Posterior cingulate gyrus (tissue), 11 donors: ENCODE data around the gene RAB6A.
A peak's percentile ranks its signal among the peaks of the same experiment; 100 is the strongest.
"Not testable (repeated sequence)": the region's sequence is repeated elsewhere in the genome, so short reads cannot be mapped to it uniquely, and the experiment has no call there.

Experiments used
- DNase-seq, 10 donors: peaks; one replicate each; pipeline versions ENCODE4 v3.0.0 to v3.0.0-alpha.2; 2020 to 2021; ENCODE audit warnings: mixed read lengths in 3 of 10
- intact Hi-C: fragments of 100-400 bp; cut with DNase I; formaldehyde crosslinking; loops from one replicate; pipeline ENCODE4 v1.15.1; 2023

Gene RAB6A

GRCh38 chr11:73734011-73734410 is 26.9 kb downstream of the RAB6A start:
- intact Hi-C loops, DNase-seq: not testable (repeated sequence)

GRCh38 chr11:73732936-73733335 is 27.9 kb downstream of the RAB6A start:
- intact Hi-C loops, result not testable (repeated sequence)

GRCh38 chr11:73729594-73730206 is 31.2 kb downstream of the RAB6A start:
- peak in 5 of 10 donors; percentile 30 to 90 (median 44) for DNase-seq
- intact Hi-C loops, result no loop called here

More at GRCh38 chr11:73732936-73733335, 27.9 kb downstream of the RAB6A start:
- not testable (repeated sequence) for DNase-seq

- intact Hi-C loops, result no loop called here
- DNase-seq, result no peak
These were observed 32.9 kb downstream of the RAB6A start for GRCh38 chr11:73728000-73728399.

- intact Hi-C loops, result no loop called here
- DNase-seq, result no peak
These were observed 34.0 kb downstream of the RAB6A start for GRCh38 chr11:73726825-73727224.

- intact Hi-C loops, result no loop called here
- no peak for DNase-seq
These were observed 43.7 kb downstream of the RAB6A start for GRCh38 chr11:73717136-73717535.

- DNase-seq, result no peak
- intact Hi-C loops, result no loop called here
These were observed 44.5 kb downstream of the RAB6A start for GRCh38 chr11:73716153-73717056.

- intact Hi-C loops, result no loop called here
- no peak for DNase-seq
These were observed 45.3 kb downstream of the RAB6A start for GRCh38 chr11:73715541-73715940.

GRCh38 chr11:73710964-73711363 is 49.9 kb downstream of the RAB6A start:
- intact Hi-C loops, result no loop called here
- DNase-seq, result no peak

GRCh38 chr11:73705053-73705452 is 55.8 kb downstream of the RAB6A start:
- intact Hi-C loops, result no loop called here
- no peak for DNase-seq

- intact Hi-C loops, result no loop called here
- DNase-seq, result no peak
These were observed 66.9 kb downstream of the RAB6A start for GRCh38 chr11:73693899-73694525.

- DNase-seq, result no peak
- intact Hi-C loops, result no loop called here
These were observed 80.2 kb downstream of the RAB6A start for GRCh38 chr11:73680687-73681086.

GRCh38 chr11:73676552-73676951 is 84.3 kb downstream of the RAB6A start:
- DNase-seq, intact Hi-C loops: not testable (repeated sequence)

GRCh38 chr11:73671701-73672100 is 89.2 kb downstream of the RAB6A start:
- intact Hi-C loops, result no loop called here
- DNase-seq, result peak in 2 of 10 donors; percentile 74 to 75

- peak in 1 of 10 donors; percentile 42 for DNase-seq
- intact Hi-C loops, result no loop called here
These were observed 90.1 kb downstream of the RAB6A start for GRCh38 chr11:73670808-73671207.

GRCh38 chr11:73667891-73668290 is 93.0 kb downstream of the RAB6A start:
- no peak for DNase-seq
- intact Hi-C loops, result no loop called here

- no peak for DNase-seq
- intact Hi-C loops, result loop anchor here (5.0 kb wide), 2 partner anchors 263 to 358 kb away; partner anchors contain the start of gene ARHGEF17
These were observed 96.0 kb downstream of the RAB6A start for GRCh38 chr11:73664877-73665276.

GRCh38 chr11:73663604-73664495 is 97.0 kb downstream of the RAB6A start:
- peak in 1 of 10 donors; percentile 49 for DNase-seq
- intact Hi-C loops, result loop anchor here (5.0 kb wide), 2 partner anchors 262 to 357 kb away; partner anchors contain the start of gene ARHGEF17

- DNase-seq, result peak in 1 of 10 donors; percentile 59
- intact Hi-C loops, result loop anchor here (5.0 kb wide), 2 partner anchors 260 to 355 kb away; partner anchors contain the start of gene ARHGEF17
These were observed 98.3 kb downstream of the RAB6A start for GRCh38 chr11:73662445-73663157.
